HG03066 (cell line): Measurements from ENCODE around the gene ARID4B.
"Not testable (repeated sequence)": the region's sequence is repeated elsewhere in the genome, so short reads cannot be mapped to it uniquely, and the experiment has no call there.

ENCODE experiments used
- ATAC-seq: cut with Tn5 transposase; IDR thresholded peaks from one replicate; pipeline ENCODE4 v1.9.1; 2021; ENCODE audit warnings: low read depth; ENCODE audit not compliant: unreplicated experiment

Gene ARID4B

GRCh38 chr1:235299169-235299858, 28.7 kb downstream of the ARID4B start:
- no peak for ATAC-seq

- ATAC-seq = no peak
These were observed 29.2 kb downstream of the ARID4B start for GRCh38 chr1:235298758-235299157.

GRCh38 chr1:235297579-235297978, 30.4 kb downstream of the ARID4B start:
- ATAC-seq = no peak

GRCh38 chr1:235296729-235297128, 31.2 kb downstream of the ARID4B start:
- no peak for ATAC-seq

GRCh38 chr1:235295902-235296350, 32.1 kb downstream of the ARID4B start:
- no peak for ATAC-seq

GRCh38 chr1:235293322-235293942, 34.5 kb downstream of the ARID4B start:
- ATAC-seq = no peak

- ATAC-seq = no peak
These were observed 35.2 kb downstream of the ARID4B start for GRCh38 chr1:235292790-235293189.

GRCh38 chr1:235291599-235292091, 36.3 kb downstream of the ARID4B start:
- no peak for ATAC-seq

GRCh38 chr1:235290740-235291502, 37.1 kb downstream of the ARID4B start:
- no peak for ATAC-seq

- no peak for ATAC-seq
These were observed 37.9 kb downstream of the ARID4B start for GRCh38 chr1:235289859-235290739.

GRCh38 chr1:235287208-235287882, 40.6 kb downstream of the ARID4B start:
- no peak for ATAC-seq

- ATAC-seq = no peak
These were observed 41.3 kb downstream of the ARID4B start for GRCh38 chr1:235286667-235287066.

- ATAC-seq = no peak
These were observed 43.7 kb downstream of the ARID4B start for GRCh38 chr1:235284231-235284769.

GRCh38 chr1:235283636-235284035, 44.3 kb downstream of the ARID4B start:
- not testable (repeated sequence) for ATAC-seq

- ATAC-seq = no peak
These were observed 47.5 kb downstream of the ARID4B start for GRCh38 chr1:235280467-235280866.

GRCh38 chr1:235279694-235280093, 48.3 kb downstream of the ARID4B start:
- no peak for ATAC-seq

- ATAC-seq = no peak
These were observed 49.1 kb downstream of the ARID4B start for GRCh38 chr1:235278915-235279292.

- no peak for ATAC-seq
These were observed 49.6 kb downstream of the ARID4B start for GRCh38 chr1:235278233-235278914.

GRCh38 chr1:235277709-235278108, 50.3 kb downstream of the ARID4B start:
- no peak for ATAC-seq
